H1 (cell line): ENCODE data around the gene METTL8. TPM values are rescaled to one million over a fixed set of nuclear protein-coding genes. Genes with fewer than 3 reads are reported as not detected.

ENCODE experiments used
- EP300 ChIP-seq, 2 experiments: IDR thresholded peaks; 1 replicate in 1 of 2; 2 replicates in 1 of 2; pipeline ENCODE4 v1.6.1; 2011 to 2012; ENCODE audit warnings: low read depth in 2 of 2, low read length in 2 of 2, mild to moderate bottlenecking in 2 of 2, borderline replicate concordance in 1 of 2, inconsistent platforms in 1 of 2, moderate library complexity in 1 of 2
- PHF8 ChIP-seq: fragments of 200-600 bp; sonication (generic); conservative IDR thresholded peaks from 2 replicates; pipeline ENCODE4 v1.7.1; 2012; ENCODE audit warnings: low read depth, mild to moderate bottlenecking, inconsistent platforms, low read length, moderate library complexity
- RNF2 ChIP-seq: fragments of 200-900, 300-1000 bp; sonication (generic); IDR thresholded peaks from 2 replicates; pipeline ENCODE4 v1.7.1; 2016; ENCODE audit warnings: borderline replicate concordance, low read depth, mild to moderate bottlenecking, antibody characterized with exemption, low read length; ENCODE audit not compliant: poor library complexity, severe bottlenecking; ENCODE audit errors: missing control alignments
- SIX5 ChIP-seq: IDR thresholded peaks from 2 replicates; pipeline ENCODE4 v1.6.1; 2011; ENCODE audit warnings: mild to moderate bottlenecking, low read depth, low read length
- polyA plus RNA-seq, 7 experiments: library from polyadenylated mRNA; depleted of rRNA in 3 of 7; stranded (reverse) in 5 of 7; unstranded in 2 of 7; fragments of >200 nt in 5 of 7; fragments of 200-250 nt in 2 of 7; gene quantifications; 1 replicate in 5 of 7; 2 replicates in 1 of 7; 4 replicates in 1 of 7; pipeline versions ENCODE4 v1.2.1 to v1.2.3, GENCODE V29; 2011 to 2013; ENCODE audit warnings: missing spikeins in 2 of 7, mixed read lengths in 2 of 7
- total RNA-seq: library from RNA; stranded (reverse); fragmentation: NEBNext Ultra II Directional; extraction: Animal tissue kit (Norgen Biotek cat#: 25700); gene quantifications from 2 replicates; pipeline ENCODE4 v1.2.1, GENCODE V29; 2021
- TF ChIP-seq, protein P1 (sequence below): fragments of 300-600 bp; sonication (generic); IDR thresholded peaks from 2 replicates; pipeline ENCODE4 v1.7.1; 2012; ENCODE audit warnings: low read length, moderate library complexity, mild to moderate bottlenecking, inconsistent platforms; ENCODE audit not compliant: insufficient replicate concordance
- TF ChIP-seq, protein P2 (sequence below): IDR thresholded peaks from 2 replicates; pipeline ENCODE4 v1.6.1; 2011; ENCODE audit warnings: low read depth, mild to moderate bottlenecking, low read length; ENCODE audit not compliant: insufficient read depth

The METTL8 gene
- total and polyA plus RNA-seq, 2 of the 8 experiments (the other 6 are each of a cell fraction or from before 2014, with no cell fraction given) = 17.6 to 79.7 TPM

DNA sequence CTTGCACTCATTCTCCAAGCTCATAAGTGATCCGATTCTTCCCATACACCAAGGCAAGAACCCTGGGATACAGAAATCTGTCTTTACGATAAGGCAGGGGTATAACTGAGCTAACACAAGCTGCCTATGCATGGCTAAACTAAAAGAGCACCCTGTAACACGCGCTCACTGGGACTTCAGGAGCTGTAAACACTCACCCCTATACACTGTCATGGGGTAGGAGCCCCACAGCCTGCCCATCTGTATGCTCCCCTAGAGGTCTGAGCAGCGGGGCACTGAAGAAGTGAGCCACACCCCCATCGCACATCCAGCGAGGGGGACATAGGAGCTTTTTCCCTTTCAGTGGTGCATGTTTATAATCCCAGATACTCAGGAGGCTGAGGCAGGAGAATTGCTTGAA is 46.7 kb downstream of the METTL8 start (continued):
- TF ChIP-seq, protein P1, sequence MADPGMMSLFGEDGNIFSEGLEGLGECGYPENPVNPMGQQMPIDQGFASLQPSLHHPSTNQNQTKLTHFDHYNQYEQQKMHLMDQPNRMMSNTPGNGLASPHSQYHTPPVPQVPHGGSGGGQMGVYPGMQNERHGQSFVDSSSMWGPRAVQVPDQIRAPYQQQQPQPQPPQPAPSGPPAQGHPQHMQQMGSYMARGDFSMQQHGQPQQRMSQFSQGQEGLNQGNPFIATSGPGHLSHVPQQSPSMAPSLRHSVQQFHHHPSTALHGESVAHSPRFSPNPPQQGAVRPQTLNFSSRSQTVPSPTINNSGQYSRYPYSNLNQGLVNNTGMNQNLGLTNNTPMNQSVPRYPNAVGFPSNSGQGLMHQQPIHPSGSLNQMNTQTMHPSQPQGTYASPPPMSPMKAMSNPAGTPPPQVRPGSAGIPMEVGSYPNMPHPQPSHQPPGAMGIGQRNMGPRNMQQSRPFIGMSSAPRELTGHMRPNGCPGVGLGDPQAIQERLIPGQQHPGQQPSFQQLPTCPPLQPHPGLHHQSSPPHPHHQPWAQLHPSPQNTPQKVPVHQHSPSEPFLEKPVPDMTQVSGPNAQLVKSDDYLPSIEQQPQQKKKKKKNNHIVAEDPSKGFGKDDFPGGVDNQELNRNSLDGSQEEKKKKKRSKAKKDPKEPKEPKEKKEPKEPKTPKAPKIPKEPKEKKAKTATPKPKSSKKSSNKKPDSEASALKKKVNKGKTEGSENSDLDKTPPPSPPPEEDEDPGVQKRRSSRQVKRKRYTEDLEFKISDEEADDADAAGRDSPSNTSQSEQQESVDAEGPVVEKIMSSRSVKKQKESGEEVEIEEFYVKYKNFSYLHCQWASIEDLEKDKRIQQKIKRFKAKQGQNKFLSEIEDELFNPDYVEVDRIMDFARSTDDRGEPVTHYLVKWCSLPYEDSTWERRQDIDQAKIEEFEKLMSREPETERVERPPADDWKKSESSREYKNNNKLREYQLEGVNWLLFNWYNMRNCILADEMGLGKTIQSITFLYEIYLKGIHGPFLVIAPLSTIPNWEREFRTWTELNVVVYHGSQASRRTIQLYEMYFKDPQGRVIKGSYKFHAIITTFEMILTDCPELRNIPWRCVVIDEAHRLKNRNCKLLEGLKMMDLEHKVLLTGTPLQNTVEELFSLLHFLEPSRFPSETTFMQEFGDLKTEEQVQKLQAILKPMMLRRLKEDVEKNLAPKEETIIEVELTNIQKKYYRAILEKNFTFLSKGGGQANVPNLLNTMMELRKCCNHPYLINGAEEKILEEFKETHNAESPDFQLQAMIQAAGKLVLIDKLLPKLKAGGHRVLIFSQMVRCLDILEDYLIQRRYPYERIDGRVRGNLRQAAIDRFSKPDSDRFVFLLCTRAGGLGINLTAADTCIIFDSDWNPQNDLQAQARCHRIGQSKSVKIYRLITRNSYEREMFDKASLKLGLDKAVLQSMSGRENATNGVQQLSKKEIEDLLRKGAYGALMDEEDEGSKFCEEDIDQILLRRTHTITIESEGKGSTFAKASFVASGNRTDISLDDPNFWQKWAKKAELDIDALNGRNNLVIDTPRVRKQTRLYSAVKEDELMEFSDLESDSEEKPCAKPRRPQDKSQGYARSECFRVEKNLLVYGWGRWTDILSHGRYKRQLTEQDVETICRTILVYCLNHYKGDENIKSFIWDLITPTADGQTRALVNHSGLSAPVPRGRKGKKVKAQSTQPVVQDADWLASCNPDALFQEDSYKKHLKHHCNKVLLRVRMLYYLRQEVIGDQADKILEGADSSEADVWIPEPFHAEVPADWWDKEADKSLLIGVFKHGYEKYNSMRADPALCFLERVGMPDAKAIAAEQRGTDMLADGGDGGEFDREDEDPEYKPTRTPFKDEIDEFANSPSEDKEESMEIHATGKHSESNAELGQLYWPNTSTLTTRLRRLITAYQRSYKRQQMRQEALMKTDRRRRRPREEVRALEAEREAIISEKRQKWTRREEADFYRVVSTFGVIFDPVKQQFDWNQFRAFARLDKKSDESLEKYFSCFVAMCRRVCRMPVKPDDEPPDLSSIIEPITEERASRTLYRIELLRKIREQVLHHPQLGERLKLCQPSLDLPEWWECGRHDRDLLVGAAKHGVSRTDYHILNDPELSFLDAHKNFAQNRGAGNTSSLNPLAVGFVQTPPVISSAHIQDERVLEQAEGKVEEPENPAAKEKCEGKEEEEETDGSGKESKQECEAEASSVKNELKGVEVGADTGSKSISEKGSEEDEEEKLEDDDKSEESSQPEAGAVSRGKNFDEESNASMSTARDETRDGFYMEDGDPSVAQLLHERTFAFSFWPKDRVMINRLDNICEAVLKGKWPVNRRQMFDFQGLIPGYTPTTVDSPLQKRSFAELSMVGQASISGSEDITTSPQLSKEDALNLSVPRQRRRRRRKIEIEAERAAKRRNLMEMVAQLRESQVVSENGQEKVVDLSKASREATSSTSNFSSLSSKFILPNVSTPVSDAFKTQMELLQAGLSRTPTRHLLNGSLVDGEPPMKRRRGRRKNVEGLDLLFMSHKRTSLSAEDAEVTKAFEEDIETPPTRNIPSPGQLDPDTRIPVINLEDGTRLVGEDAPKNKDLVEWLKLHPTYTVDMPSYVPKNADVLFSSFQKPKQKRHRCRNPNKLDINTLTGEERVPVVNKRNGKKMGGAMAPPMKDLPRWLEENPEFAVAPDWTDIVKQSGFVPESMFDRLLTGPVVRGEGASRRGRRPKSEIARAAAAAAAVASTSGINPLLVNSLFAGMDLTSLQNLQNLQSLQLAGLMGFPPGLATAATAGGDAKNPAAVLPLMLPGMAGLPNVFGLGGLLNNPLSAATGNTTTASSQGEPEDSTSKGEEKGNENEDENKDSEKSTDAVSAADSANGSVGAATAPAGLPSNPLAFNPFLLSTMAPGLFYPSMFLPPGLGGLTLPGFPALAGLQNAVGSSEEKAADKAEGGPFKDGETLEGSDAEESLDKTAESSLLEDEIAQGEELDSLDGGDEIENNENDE = no peak
- no peak for TF ChIP-seq SIX5
- TF ChIP-seq PHF8 = no peak
- TF ChIP-seq RNF2 = no peak
- TF ChIP-seq, protein P2, sequence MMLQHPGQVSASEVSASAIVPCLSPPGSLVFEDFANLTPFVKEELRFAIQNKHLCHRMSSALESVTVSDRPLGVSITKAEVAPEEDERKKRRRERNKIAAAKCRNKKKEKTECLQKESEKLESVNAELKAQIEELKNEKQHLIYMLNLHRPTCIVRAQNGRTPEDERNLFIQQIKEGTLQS = no peak
- no peak for TF ChIP-seq EP300 (IDR thresholded peaks at IDR 0.05; ENCODE audit: borderline replicate concordance in 1 of 2, low read depth in 2 of 2, low read length in 2 of 2)
